Suprapubic skin (tissue), 4 donors: ENCODE results near the gene DIAPH2.

Experiments
- EP300 ChIP-seq: sonication (generic); formaldehyde crosslinking; IDR thresholded peaks from one replicate; pipeline ENCODE4 v1.6.1; 2017; ENCODE audit warnings: antibody characterized with exemption
- POLR2AphosphoS5 ChIP-seq, 3 donors: sonication (generic); formaldehyde crosslinking; IDR thresholded peaks; one replicate each; pipeline ENCODE4 v1.6.1; 2017; ENCODE audit warnings: antibody characterized with exemption in 3 of 3
- TF ChIP-seq, protein P1 (sequence below), 2 donors: fragments of 200-600 bp in 1 of 2; fragments of 450-650 bp in 1 of 2; sonication (generic) in 1 of 2; IDR thresholded peaks; one replicate each; pipeline ENCODE4 v1.5.1; 2016 to 2019; ENCODE audit warnings: antibody characterized with exemption in 2 of 2, mild to moderate bottlenecking in 1 of 2, moderate library complexity in 1 of 2

GRCh38 chrX:97431281-97431680 is 746.6 kb downstream of the DIAPH2 start:
- TF ChIP-seq, protein P1, sequence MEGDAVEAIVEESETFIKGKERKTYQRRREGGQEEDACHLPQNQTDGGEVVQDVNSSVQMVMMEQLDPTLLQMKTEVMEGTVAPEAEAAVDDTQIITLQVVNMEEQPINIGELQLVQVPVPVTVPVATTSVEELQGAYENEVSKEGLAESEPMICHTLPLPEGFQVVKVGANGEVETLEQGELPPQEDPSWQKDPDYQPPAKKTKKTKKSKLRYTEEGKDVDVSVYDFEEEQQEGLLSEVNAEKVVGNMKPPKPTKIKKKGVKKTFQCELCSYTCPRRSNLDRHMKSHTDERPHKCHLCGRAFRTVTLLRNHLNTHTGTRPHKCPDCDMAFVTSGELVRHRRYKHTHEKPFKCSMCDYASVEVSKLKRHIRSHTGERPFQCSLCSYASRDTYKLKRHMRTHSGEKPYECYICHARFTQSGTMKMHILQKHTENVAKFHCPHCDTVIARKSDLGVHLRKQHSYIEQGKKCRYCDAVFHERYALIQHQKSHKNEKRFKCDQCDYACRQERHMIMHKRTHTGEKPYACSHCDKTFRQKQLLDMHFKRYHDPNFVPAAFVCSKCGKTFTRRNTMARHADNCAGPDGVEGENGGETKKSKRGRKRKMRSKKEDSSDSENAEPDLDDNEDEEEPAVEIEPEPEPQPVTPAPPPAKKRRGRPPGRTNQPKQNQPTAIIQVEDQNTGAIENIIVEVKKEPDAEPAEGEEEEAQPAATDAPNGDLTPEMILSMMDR (IDR thresholded peaks at IDR 0.05), result no peak
- no peak for TF ChIP-seq POLR2AphosphoS5 (IDR thresholded peaks at IDR 0.05)
- no peak for TF ChIP-seq EP300
